A549 (cell line): ENCODE results near the gene CEBPA. TPM values are rescaled to one million over a fixed set of nuclear protein-coding genes. Genes with fewer than 3 reads are reported as not detected.
A peak's percentile ranks its signal among the peaks of the same experiment; 100 is the strongest.

Experiments used
- ATAC-seq, 2 experiments: fragments of 200-7000 bp in 1 of 2; fragments of >200 bp in 1 of 2; cut with Nextera tagmentation in 1 of 2; cut with Tn5 transposase in 1 of 2; 3 replicates each; pipeline versions ENCODE4 v1.8.0 to v1.9.1; 2018 to 2020; ENCODE audit warnings: mild to moderate bottlenecking in 1 of 2, moderate library complexity in 1 of 2
- CTCF ChIA-PET: fragments of 300-600 bp; sonication (Branson Sonifier 250); formaldehyde crosslinking; extraction: SDS; loops from one replicate; lab custom pipeline; 2021; ENCODE audit warnings: antibody characterized with exemption, inconsistent platforms; lab: Yijun Ruan, JAX
- POLR2A ChIA-PET: fragments of 350-600 bp; formaldehyde crosslinking; extraction: SDS; loops from one replicate; lab custom pipeline; 2021; ENCODE audit warnings: antibody characterized with exemption, inconsistent platforms; lab: Yijun Ruan, JAX
- DNase-seq, 2 experiments: peaks; one replicate each; pipeline versions ENCODE4 v3.0.0 to v3.0.0-alpha.2; 2011 to 2016; ENCODE audit warnings: low read depth in 1 of 2, low spot score in 1 of 2
- FAIRE-seq: peaks from 2 replicates; lab custom pipeline; 2011; peaks lifted over from hg19 to GRCh38; lab: Jason Lieb, UNC
- H3K27ac ChIP-seq, 2 experiments: fragments of >200 bp; sonication (Bioruptor Twin); formaldehyde crosslinking; 3 replicates each; pipeline ENCODE4 v1.5.1; 2016 to 2017
- H3K4me1 ChIP-seq: fragments of >200 bp; sonication (Bioruptor Twin); formaldehyde crosslinking; 3 replicates; pipeline ENCODE4 v1.6.1; 2016
- H3K4me2 ChIP-seq: fragments of >200 bp; sonication (Bioruptor Twin); formaldehyde crosslinking; 3 replicates; pipeline ENCODE4 v1.6.1; 2016
- H3K4me3 ChIP-seq: fragments of >200 bp; sonication (Bioruptor Twin); formaldehyde crosslinking; 3 replicates; pipeline ENCODE4 v1.5.1; 2016
- H3K9me3 ChIP-seq: fragments of >200 bp; sonication (Bioruptor Twin); formaldehyde crosslinking; 3 replicates; pipeline ENCODE4 v1.6.1; 2016
- CEBPB ChIP-seq, 2 experiments: fragments of >200 bp in 1 of 2; sonication (Bioruptor Twin) in 1 of 2; formaldehyde crosslinking in 1 of 2; IDR thresholded peaks; 2 replicates each; pipeline ENCODE4 v1.6.1; 2012 to 2016
- CHD4 ChIP-seq: fragments of 200-600 bp; sonication (generic); IDR thresholded peaks from 2 replicates; pipeline ENCODE4 v1.6.1; 2016; ENCODE audit warnings: antibody characterized with exemption, mild to moderate bottlenecking, borderline replicate concordance
- EHF ChIP-seq: fragments of 250-450 bp; sonication (Bioruptor Pico); IDR thresholded peaks from 2 replicates; pipeline ENCODE4 v1.5.0; 2020; ENCODE audit warnings: mild to moderate bottlenecking
- HEYL ChIP-seq: fragments of 250-450 bp; sonication (Bioruptor Pico); IDR thresholded peaks from 2 replicates; pipeline ENCODE4 v1.8.0; 2021; ENCODE audit warnings: mild to moderate bottlenecking, moderate library complexity
- JUNB ChIP-seq: fragments of >200 bp; sonication (Bioruptor Twin); formaldehyde crosslinking; IDR thresholded peaks from 2 replicates; pipeline ENCODE4 v1.6.1; 2016
- NFE2L2 ChIP-seq: fragments of 150-350 bp; conservative IDR thresholded peaks from 2 replicates; pipeline ENCODE4 v1.6.1; 2014; ENCODE audit warnings: low read length
- NR3C1 ChIP-seq: fragments of >200 bp; sonication (Bioruptor Twin); formaldehyde crosslinking; IDR thresholded peaks from 3 replicates; pipeline ENCODE4 v1.6.1; 2017
- PHF8 ChIP-seq: fragments of 200-600 bp; sonication (generic); IDR thresholded peaks from 2 replicates; pipeline ENCODE4 v1.6.1; 2016; ENCODE audit warnings: low read depth, mild to moderate bottlenecking, antibody characterized with exemption, moderate library complexity, borderline replicate concordance
- RCOR1 ChIP-seq: fragments of 150-350 bp; IDR thresholded peaks from 2 replicates; pipeline ENCODE4 v1.6.1; 2014; ENCODE audit warnings: antibody characterized with exemption, low read length, low read depth
- SREBF2 ChIP-seq: fragments of 450-650 bp; IDR thresholded peaks from 2 replicates; pipeline ENCODE4 v1.6.1; 2014; ENCODE audit warnings: mild to moderate bottlenecking, moderate library complexity
- WGBS: methylation state at CpG from one replicate; pipeline ENCODE4 v1.1.6; 2017; ENCODE audit errors: missing lambda C conversion rate; 5-methylcytosine and 5-hydroxymethylcytosine counted together
- polyA plus RNA-seq, 4 experiments: library from polyadenylated mRNA; depleted of rRNA in 3 of 4; stranded (reverse); fragments of >200 nt; fragmentation: RNase III in 1 of 4; extraction: RNeasy Plus Mini Kit Qiagen cat#74134 plus additional on column Dnase treatment in 1 of 4; gene quantifications; 2 replicates in 3 of 4; 3 replicates in 1 of 4; pipeline ENCODE4 v1.2.3, GENCODE V29; 2011 to 2017
- TF ChIP-seq, protein P1 (sequence below): fragments of >200 bp; sonication (Bioruptor Twin); formaldehyde crosslinking; IDR thresholded peaks from 3 replicates; pipeline ENCODE4 v1.6.1; 2016
- TF ChIP-seq, protein P2 (sequence below): fragments of 150-350 bp; IDR thresholded peaks from 2 replicates; pipeline ENCODE4 v1.6.1; 2014; ENCODE audit warnings: low read depth, mild to moderate bottlenecking, low read length
- TF ChIP-seq, protein P3 (sequence below): IDR thresholded peaks from 2 replicates; pipeline ENCODE4 v1.6.1; 2012
- TF ChIP-seq, protein P4 (sequence below): fragments of 250-450 bp; sonication (Bioruptor Pico); IDR thresholded peaks from 2 replicates; pipeline ENCODE4 v1.5.0; 2020; ENCODE audit warnings: low read depth, mild to moderate bottlenecking, moderate library complexity
- TF ChIP-seq, protein P5 (sequence below): IDR thresholded peaks from 2 replicates; pipeline ENCODE4 v1.6.1; 2012

The CEBPA gene
- polyA plus RNA-seq, 2 of the 4 experiments (the other 2 are of a cell fraction), result 3.5 to 6.6 TPM

DNA sequence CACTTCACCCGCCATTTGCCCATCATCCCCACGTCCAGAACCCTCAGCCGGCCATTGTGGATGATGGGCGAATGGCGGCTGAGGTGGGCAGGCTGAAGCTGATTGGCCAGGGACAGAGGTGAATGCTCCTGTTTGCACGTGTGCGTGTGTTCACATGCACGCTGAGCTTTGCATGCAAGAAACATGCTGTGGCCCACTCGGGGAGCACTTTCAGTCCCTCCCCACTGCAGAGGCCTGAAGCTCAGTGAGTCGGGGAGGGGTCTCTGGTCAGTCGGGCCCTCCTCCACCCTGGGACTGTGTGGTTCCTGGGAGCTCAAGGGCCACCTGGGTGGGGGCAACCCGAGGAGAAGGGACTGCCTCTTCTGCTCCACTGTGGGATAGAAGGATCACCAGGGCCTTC is 24.9 kb downstream of the CEBPA start:
- TF ChIP-seq EHF (CRISPR knock-in tag), result no peak
- DNase-seq (no peak), ATAC-seq (no peak), FAIRE-seq (no peak)
- H3K4me1 ChIP-seq, result peaks cover 34% of the 10 kb centered on the region
- no peak overlapping the region for H3K4me3 ChIP-seq
- H3K27ac ChIP-seq, result no peak overlapping the region
- H3K9me3 ChIP-seq, result no peaks in the 10 kb centered on the region
- ChIA-PET CTCF (interaction anchor here (0.5 to 36.6 kb wide), 15 partner anchors 10 to 518 kb away, joined by 3 to 603 read pairs (median 5); partner anchors contain the start of gene CEBPA), POLR2A (interaction anchor here (2.2 kb wide), 1 partner anchor 25 kb away, joined by 8 read pairs; the partner anchor contains the start of gene CEBPA)
- no peak overlapping the region for H3K4me2 ChIP-seq
- WGBS, result 83% methylated on average over 12 of the region's 12 CpGs

DNA sequence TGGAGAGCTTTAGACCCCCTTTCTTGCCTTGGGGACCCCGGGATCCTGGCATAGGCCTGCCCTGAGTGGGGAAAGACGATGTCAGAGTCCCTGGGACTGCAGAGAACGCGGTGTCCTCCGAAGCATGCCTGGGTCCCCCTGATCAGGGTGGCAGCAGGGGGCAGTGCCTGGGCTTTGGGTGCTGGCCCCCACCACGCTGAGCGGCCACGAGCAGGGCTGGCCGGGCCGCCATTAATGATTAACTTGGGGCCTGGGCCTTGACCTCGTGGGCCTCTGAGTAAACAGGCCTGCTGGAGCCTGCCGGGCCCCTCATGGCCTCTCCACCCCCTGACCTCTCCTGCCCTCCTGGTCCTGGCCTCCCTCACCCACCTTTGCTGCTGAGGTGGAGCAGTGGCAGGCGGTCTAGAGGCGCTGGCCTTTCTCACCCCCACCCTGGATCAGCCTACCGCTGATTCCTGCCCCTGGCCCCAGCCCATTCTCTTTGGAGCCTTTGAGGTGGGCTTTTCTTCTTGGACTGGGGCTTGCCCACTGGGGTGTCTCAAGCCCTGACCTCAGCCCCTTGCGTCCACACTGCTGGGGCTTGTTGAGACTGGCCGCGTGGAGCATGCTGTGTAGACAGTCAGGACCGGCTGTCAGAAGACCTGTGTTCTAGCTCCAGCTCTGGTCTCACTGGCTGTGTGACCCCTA is 26.3 kb downstream of the CEBPA start:
- ChIA-PET CTCF (interaction anchor here (0.9 to 36.6 kb wide), 10 partner anchors 8 to 820 kb away, joined by 3 to 603 read pairs (median 11); partner anchors contain the start of genes CEBPA and CEBPG), POLR2A (interaction anchor here (1.5 to 1.7 kb wide), 2 partner anchors 25 to 27 kb away, joined by 4 to 8 read pairs; partner anchors contain the start of gene CEBPA)
- Histone ChIP-seq H3K4me3 (no peak overlapping the region), H3K9me3 (no peaks in the 10 kb centered on the region), H3K4me2 (no peak overlapping the region), H3K27ac (peak overlapping the region in 1 of 2 experiments; percentile 3; a peak in 2 of 6 replicates), H3K4me1 (peaks cover 34% of the 10 kb centered on the region)
- ATAC-seq (no peak), DNase-seq (no peak), FAIRE-seq (no peak)
- no peak for TF ChIP-seq HEYL (CRISPR knock-in tag)
- TF ChIP-seq, protein P1, sequence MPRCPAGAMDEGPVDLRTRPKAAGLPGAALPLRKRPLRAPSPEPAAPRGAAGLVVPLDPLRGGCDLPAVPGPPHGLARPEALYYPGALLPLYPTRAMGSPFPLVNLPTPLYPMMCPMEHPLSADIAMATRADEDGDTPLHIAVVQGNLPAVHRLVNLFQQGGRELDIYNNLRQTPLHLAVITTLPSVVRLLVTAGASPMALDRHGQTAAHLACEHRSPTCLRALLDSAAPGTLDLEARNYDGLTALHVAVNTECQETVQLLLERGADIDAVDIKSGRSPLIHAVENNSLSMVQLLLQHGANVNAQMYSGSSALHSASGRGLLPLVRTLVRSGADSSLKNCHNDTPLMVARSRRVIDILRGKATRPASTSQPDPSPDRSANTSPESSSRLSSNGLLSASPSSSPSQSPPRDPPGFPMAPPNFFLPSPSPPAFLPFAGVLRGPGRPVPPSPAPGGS, result no peak
- TF ChIP-seq, protein P2, sequence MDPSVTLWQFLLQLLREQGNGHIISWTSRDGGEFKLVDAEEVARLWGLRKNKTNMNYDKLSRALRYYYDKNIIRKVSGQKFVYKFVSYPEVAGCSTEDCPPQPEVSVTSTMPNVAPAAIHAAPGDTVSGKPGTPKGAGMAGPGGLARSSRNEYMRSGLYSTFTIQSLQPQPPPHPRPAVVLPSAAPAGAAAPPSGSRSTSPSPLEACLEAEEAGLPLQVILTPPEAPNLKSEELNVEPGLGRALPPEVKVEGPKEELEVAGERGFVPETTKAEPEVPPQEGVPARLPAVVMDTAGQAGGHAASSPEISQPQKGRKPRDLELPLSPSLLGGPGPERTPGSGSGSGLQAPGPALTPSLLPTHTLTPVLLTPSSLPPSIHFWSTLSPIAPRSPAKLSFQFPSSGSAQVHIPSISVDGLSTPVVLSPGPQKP, result no peak
- TF ChIP-seq, protein P3, sequence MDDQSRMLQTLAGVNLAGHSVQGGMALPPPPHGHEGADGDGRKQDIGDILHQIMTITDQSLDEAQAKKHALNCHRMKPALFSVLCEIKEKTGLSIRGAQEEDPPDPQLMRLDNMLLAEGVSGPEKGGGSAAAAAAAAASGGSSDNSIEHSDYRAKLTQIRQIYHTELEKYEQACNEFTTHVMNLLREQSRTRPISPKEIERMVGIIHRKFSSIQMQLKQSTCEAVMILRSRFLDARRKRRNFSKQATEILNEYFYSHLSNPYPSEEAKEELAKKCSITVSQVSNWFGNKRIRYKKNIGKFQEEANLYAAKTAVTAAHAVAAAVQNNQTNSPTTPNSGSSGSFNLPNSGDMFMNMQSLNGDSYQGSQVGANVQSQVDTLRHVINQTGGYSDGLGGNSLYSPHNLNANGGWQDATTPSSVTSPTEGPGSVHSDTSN, result no peak
- TF ChIP-seq EHF (CRISPR knock-in tag), result no peak
- TF ChIP-seq, protein P4, sequence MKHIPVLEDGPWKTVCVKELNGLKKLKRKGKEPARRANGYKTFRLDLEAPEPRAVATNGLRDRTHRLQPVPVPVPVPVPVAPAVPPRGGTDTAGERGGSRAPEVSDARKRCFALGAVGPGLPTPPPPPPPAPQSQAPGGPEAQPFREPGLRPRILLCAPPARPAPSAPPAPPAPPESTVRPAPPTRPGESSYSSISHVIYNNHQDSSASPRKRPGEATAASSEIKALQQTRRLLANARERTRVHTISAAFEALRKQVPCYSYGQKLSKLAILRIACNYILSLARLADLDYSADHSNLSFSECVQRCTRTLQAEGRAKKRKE (CRISPR knock-in tag), result no peak
- WGBS, result 83% methylated on average over 19 of the region's 19 CpGs

DNA sequence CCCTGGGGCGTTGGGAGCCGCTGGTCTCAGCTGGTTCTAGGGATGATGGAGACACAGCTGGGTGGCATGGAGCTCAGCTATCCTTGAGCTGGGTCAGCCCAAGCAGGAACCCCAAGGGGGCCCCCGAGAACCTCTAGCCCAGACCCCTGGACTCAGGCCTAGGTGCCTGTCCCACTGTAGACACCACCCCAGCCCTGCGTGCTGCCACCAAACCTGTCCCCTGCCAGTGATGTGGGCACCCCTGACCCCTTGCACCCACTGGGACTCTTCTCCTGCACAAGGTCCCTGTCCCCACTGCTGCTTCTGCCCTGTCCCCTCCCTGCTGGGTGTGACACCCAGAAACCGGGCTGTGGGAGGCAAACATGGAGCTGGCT is 26.8 kb downstream of the CEBPA start:
- TF ChIP-seq SREBF2, result no peak
- POLR2A ChIA-PET, result interaction anchor here (1.5 to 1.7 kb wide), 2 partner anchors 26 to 27 kb away, joined by 4 to 8 read pairs; partner anchors contain the start of gene CEBPA
- CTCF ChIA-PET, result interaction anchor here (0.8 to 36.6 kb wide), 10 partner anchors 9 to 821 kb away, joined by 3 to 603 read pairs (median 11); partner anchors contain the start of genes CEBPA and CEBPG
- Histone ChIP-seq H3K27ac (peak overlapping the region in 1 of 2 experiments; percentile 3; a peak in 2 of 6 replicates), H3K4me1 (peaks cover 33% of the 10 kb centered on the region), H3K4me2 (no peak overlapping the region), H3K4me3 (no peak overlapping the region), H3K9me3 (no peaks in the 10 kb centered on the region)
- 91% methylated on average over 5 of the region's 5 CpGs for WGBS
- FAIRE-seq (no peak), ATAC-seq (no peak; a peak in 1 of 6 replicates), DNase-seq (no peak)

DNA sequence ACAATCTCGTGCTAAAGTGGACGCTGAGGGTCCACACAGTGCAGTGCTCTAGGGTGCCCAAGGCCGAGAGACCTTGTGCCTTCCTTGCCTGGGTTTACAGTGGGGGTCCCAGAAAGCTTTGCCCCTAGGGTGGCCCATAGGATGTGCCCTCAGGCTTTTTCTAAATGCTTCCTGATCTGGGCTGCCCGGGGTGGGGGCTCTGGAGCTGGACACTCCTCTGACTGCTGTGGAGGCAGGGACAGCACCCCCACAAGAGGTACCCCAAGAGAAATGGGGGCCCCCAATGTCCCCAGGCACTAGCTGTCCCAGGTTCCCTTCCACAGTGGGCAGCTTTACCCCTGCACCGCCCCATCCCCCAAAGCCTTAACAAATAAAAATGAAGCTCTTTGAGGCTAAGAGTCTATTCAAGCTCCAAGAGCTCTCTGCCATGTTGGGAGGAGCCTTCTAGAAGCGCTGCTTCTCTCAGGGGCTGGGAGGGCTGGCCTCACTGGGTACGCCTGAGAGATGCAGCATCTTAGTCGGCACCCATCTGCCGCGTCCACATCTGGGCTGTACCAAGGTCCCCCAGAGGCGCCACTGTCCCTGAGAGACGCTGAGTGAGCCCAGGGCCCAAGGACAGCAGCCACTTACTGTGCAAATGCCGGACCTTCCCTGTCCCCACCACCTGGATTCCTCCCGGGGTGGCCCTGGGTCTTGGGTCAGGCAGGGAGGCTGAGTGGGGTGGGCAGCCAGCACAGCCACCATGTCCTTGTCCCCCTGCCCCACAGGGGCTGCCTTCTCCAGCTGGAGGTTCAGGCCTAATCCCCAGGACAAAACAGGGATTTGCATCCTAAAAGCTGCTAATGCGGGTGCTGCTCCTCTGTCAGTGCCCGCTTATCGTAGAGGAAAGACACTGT is 27.4 kb downstream of the CEBPA start:
- Histone ChIP-seq H3K4me1 (peaks cover 29% of the 10 kb centered on the region), H3K27ac (peak overlapping the region; percentile 43 to 76), H3K4me2 (peak overlapping the region; percentile 42), H3K4me3 (no peak overlapping the region), H3K9me3 (no peaks in the 10 kb centered on the region)
- WGBS, result 84% methylated on average over 17 of the region's 17 CpGs
- CTCF ChIA-PET, result interaction anchor here (0.8 to 36.6 kb wide), 12 partner anchors 8 to 821 kb away, joined by 3 to 603 read pairs (median 6); partner anchors contain the start of genes CEBPA and CEBPG
- TF ChIP-seq PHF8, result no peak
- TF ChIP-seq, protein P5, sequence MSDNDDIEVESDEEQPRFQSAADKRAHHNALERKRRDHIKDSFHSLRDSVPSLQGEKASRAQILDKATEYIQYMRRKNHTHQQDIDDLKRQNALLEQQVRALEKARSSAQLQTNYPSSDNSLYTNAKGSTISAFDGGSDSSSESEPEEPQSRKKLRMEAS, result peak; percentile 5; the same call in 1 of the 2 replicates
- no peak for TF ChIP-seq NR3C1
- TF ChIP-seq CEBPB (IDR thresholded peaks at IDR 0.05), result no peak
- no peak for TF ChIP-seq NFE2L2
- TF ChIP-seq RCOR1, result no peak
- TF ChIP-seq JUNB, result no peak
- no peak for TF ChIP-seq CHD4
- POLR2A ChIA-PET, result interaction anchor here (1.5 to 1.7 kb wide), 2 partner anchors 26 to 28 kb away, joined by 4 to 8 read pairs; partner anchors contain the start of gene CEBPA
- DNase-seq (no peak), ATAC-seq (peak in 1 of 2 experiments; percentile 10; a peak in 3 of 6 replicates), FAIRE-seq (no peak)
